ENCODE data around the gene PREPL.

PREPL gene

GRCh38 chr2:44295633-44296359 is 65.5 kb downstream of the PREPL start:
- no peak for DNase-seq

GRCh38 chr2:44295113-44295512 is 66.2 kb downstream of the PREPL start:
- DNase-seq = no peak

- peak; percentile 37 to 66 (median 61) for DNase-seq
These were observed 69.7 kb downstream of the PREPL start for GRCh38 chr2:44291281-44292248.

- DNase-seq = no peak
These were observed 71.0 kb downstream of the PREPL start for GRCh38 chr2:44290261-44290660.

- DNase-seq = no peak
These were observed 74.2 kb downstream of the PREPL start for GRCh38 chr2:44286884-44287638.

GRCh38 chr2:44286119-44286883 is 75.0 kb downstream of the PREPL start:
- no peak for DNase-seq

- no peak for DNase-seq
These were observed 76.1 kb downstream of the PREPL start for GRCh38 chr2:44285174-44285573.

GRCh38 chr2:44283116-44283666 is 78.1 kb downstream of the PREPL start:
- no peak for DNase-seq

- DNase-seq = no peak
These were observed 80.4 kb downstream of the PREPL start for GRCh38 chr2:44280869-44281268.

GRCh38 chr2:44277541-44277940 is 83.8 kb downstream of the PREPL start:
- DNase-seq = no peak

GRCh38 chr2:44275927-44276303 is 85.4 kb downstream of the PREPL start:
- DNase-seq = no peak

- DNase-seq = no peak
These were observed 87.7 kb downstream of the PREPL start for GRCh38 chr2:44273596-44273995.

- DNase-seq = no peak
These were observed 88.2 kb downstream of the PREPL start for GRCh38 chr2:44273076-44273475.

- DNase-seq = no peak
These were observed 90.0 kb downstream of the PREPL start for GRCh38 chr2:44271296-44271695.

- no peak for DNase-seq
These were observed 91.5 kb downstream of the PREPL start for GRCh38 chr2:44269831-44270230.

GRCh38 chr2:44267796-44268648 is 93.3 kb downstream of the PREPL start:
- no peak for DNase-seq
